SK-N-SH treated with all-trans-retinoic acid at 6 μM for 48 hours (cell line): ENCODE results near the gene CD207.
"Not testable (repeated sequence)": the region's sequence is repeated elsewhere in the genome, so short reads cannot be mapped to it uniquely, and the experiment has no call there.

Source experiments
- ATAC-seq: fragments of 200-7000 bp; cut with Tn5 transposase; 3 replicates; pipeline ENCODE4 v1.9.1; 2020; ENCODE audit warnings: mild to moderate bottlenecking, moderate library complexity
- ARNTL ChIP-seq: fragments of 450-650 bp; formaldehyde crosslinking; IDR thresholded peaks from 2 replicates; pipeline ENCODE4 v1.5.0; 2020; ENCODE audit warnings: low read depth, mild to moderate bottlenecking, moderate library complexity, borderline replicate concordance
- BACH2 ChIP-seq: fragments of 250-450 bp; sonication (Bioruptor Pico); IDR thresholded peaks from 2 replicates; pipeline ENCODE4 v1.9.0; 2021; ENCODE audit warnings: mild to moderate bottlenecking, borderline replicate concordance
- GLIS3 ChIP-seq: fragments of 250-450 bp; sonication (Bioruptor Pico); IDR thresholded peaks from 2 replicates; pipeline ENCODE4 v1.5.0; 2020; ENCODE audit warnings: mild to moderate bottlenecking, moderate library complexity
- ISL1 ChIP-seq: fragments of 250-450 bp; sonication (Bioruptor Pico); IDR thresholded peaks from 2 replicates; pipeline ENCODE4 v2.1.2; 2022; ENCODE audit warnings: mild to moderate bottlenecking, moderate library complexity
- OSR1 ChIP-seq: fragments of 250-450 bp; sonication (Bioruptor Pico); IDR thresholded peaks from 2 replicates; pipeline ENCODE4 v1.8.0; 2022; ENCODE audit warnings: moderate library complexity, mild to moderate bottlenecking, inconsistent platforms
- PPARA ChIP-seq: fragments of 250-450 bp; sonication (Bioruptor Pico); IDR thresholded peaks from 2 replicates; pipeline ENCODE4 v1.5.0; 2020; ENCODE audit warnings: mild to moderate bottlenecking, borderline replicate concordance
- RARB ChIP-seq: fragments of 250-450 bp; sonication (Bioruptor Pico); IDR thresholded peaks from 2 replicates; pipeline ENCODE4 v1.8.0; 2021; ENCODE audit warnings: mild to moderate bottlenecking, moderate library complexity
- TCF4 ChIP-seq: fragments of 250-450 bp; sonication (Bioruptor Pico); IDR thresholded peaks from 2 replicates; pipeline ENCODE4 v1.8.0; 2021; ENCODE audit warnings: mild to moderate bottlenecking, moderate library complexity, borderline replicate concordance
- TOX ChIP-seq: fragments of 250-450 bp; sonication (Bioruptor Pico); IDR thresholded peaks from 2 replicates; pipeline ENCODE4 v1.8.0; 2021; ENCODE audit warnings: mild to moderate bottlenecking, moderate library complexity, borderline replicate concordance
- TSHZ2 ChIP-seq: fragments of 250-450 bp; sonication (Bioruptor Pico); IDR thresholded peaks from 2 replicates; pipeline ENCODE4 v1.5.0; 2020; ENCODE audit warnings: mild to moderate bottlenecking, moderate library complexity
- ZC3H10 ChIP-seq: fragments of 250-450 bp; sonication (Bioruptor Pico); IDR thresholded peaks from 2 replicates; pipeline ENCODE4 v1.5.1; 2021; ENCODE audit warnings: mild to moderate bottlenecking, moderate library complexity
- ZFP3 ChIP-seq: fragments of 250-450 bp; sonication (Bioruptor Pico); IDR thresholded peaks from 2 replicates; pipeline ENCODE4 v1.5.0; 2020; ENCODE audit warnings: mild to moderate bottlenecking, moderate library complexity
- ZFP30 ChIP-seq: fragments of 450-650 bp; formaldehyde crosslinking; IDR thresholded peaks from 2 replicates; pipeline ENCODE4 v1.5.0; 2022; ENCODE audit warnings: mild to moderate bottlenecking, moderate library complexity
- ZNF565 ChIP-seq: fragments of 450-650 bp; formaldehyde crosslinking; conservative IDR thresholded peaks from 2 replicates; pipeline ENCODE4 v1.5.0; 2020; ENCODE audit warnings: low read depth, mild to moderate bottlenecking, moderate library complexity
- ZNF70 ChIP-seq: fragments of 450-650 bp; formaldehyde crosslinking; IDR thresholded peaks from 2 replicates; pipeline ENCODE4 v1.5.0; 2020; ENCODE audit warnings: mild to moderate bottlenecking, moderate library complexity
- TF ChIP-seq, protein P1 (sequence below): fragments of 250-450 bp; sonication (Bioruptor Pico); IDR thresholded peaks from 2 replicates; pipeline ENCODE4 v1.5.1; 2021; ENCODE audit warnings: mild to moderate bottlenecking, moderate library complexity
- TF ChIP-seq, protein P2 (sequence below): fragments of 250-450 bp; sonication (Bioruptor Pico); IDR thresholded peaks from 2 replicates; pipeline ENCODE4 v1.8.0; 2021; ENCODE audit warnings: low read depth, mild to moderate bottlenecking, moderate library complexity, borderline replicate concordance
- TF ChIP-seq, protein P3 (sequence below): fragments of 250-450 bp; sonication (Bioruptor Pico); IDR thresholded peaks from 2 replicates; pipeline ENCODE4 v1.5.1; 2020; ENCODE audit warnings: low read depth, mild to moderate bottlenecking, moderate library complexity

Gene CD207

DNA sequence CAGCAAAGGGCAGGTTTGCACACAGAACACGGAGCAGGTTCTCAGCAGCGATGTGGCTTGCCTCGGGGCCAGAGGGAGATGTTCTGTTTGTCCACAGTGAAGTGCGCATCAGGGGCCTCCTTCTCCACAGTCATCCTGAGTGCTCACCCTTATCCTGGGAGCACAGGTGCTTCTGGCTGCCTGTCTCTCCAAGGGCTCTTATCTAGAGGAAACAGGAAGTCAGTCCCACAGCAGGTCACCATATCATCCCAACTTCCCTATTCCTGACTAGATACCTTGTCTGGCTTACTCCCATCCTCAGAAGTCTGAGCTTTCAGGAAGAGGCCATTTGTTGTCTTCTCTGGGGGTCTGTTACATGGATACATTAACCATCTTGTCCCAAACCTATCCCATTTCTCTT lies at the start of gene CD207:
Gene CD207 (minus strand): TSS at position 174 of the 400 bp plus-strand sequence. CDS start 40 bp downstream, at position 134.
- no peak for ATAC-seq
- no peak for TF ChIP-seq PPARA (CRISPR knock-in tag)
- TF ChIP-seq RARB (CRISPR knock-in tag) = no peak
- TF ChIP-seq ISL1 (CRISPR knock-in tag) = no peak
- no peak for TF ChIP-seq ZNF565 (CRISPR knock-in tag)
- no peak for TF ChIP-seq ZFP30 (CRISPR knock-in tag)

DNA sequence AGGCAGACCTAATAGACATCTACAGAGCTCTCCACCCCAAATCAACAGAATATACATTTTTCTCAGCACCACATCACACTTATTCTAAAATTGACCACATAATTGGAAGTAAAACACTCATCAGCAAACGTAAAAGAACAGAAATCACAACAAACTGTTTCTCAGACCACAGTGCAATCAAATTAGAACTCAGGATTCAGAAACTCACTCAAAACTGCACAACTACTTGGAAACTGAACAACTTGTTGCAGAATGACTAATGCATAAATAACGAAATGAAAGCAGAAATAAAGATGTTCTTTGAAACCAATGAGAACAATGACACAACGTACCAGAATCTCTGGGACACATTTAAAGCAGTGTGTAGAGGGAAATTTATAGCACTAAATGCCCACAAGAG lies 42.9 kb upstream of the CD207 start:
- ATAC-seq = not testable (repeated sequence)

DNA sequence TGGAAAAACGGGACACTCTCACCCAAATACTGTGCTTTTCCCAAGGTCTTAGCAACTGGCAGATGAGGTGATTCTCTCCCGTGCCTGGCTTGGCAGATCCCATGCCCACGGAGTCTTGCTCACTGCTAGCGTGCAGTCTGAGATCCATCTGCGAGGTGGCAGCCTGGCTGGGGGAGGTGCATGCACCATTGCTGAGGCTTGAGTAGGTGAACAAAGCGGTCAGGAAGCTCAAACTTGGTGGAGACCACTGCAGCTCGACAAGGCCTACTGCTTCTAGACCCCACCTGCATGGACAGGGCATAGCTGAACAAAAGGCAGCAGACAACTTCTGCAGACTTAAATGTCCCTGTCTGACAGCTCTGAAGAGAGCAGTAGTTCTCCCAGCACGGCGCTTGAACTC lies 40.5 kb upstream of the CD207 start:
- not testable (repeated sequence) for ATAC-seq

DNA sequence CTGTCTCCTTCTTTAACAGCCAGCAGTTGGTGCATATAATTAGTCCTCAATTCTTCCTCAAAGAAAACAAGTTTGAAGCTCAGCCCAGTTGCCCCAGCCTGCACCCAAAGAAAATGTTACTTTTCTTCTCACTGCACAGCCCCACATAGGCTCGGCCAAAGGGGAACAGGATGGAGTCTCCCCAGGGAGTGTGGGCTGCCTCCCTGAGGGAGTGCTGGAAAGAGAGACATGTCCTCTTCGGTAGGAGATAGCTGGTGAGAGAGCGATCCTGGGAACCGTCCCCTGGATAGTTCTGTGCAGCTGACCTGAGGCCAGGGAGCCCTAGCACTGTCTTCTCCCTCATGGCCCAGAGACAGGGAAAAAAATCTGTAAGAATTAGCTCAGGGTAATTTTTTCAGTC lies 37.9 kb upstream of the CD207 start:
- ATAC-seq = no peak
- no peak for TF ChIP-seq RARB (CRISPR knock-in tag)
- TF ChIP-seq TSHZ2 (CRISPR knock-in tag) = no peak
- no peak for TF ChIP-seq TOX (CRISPR knock-in tag)
- TF ChIP-seq, protein P1, sequence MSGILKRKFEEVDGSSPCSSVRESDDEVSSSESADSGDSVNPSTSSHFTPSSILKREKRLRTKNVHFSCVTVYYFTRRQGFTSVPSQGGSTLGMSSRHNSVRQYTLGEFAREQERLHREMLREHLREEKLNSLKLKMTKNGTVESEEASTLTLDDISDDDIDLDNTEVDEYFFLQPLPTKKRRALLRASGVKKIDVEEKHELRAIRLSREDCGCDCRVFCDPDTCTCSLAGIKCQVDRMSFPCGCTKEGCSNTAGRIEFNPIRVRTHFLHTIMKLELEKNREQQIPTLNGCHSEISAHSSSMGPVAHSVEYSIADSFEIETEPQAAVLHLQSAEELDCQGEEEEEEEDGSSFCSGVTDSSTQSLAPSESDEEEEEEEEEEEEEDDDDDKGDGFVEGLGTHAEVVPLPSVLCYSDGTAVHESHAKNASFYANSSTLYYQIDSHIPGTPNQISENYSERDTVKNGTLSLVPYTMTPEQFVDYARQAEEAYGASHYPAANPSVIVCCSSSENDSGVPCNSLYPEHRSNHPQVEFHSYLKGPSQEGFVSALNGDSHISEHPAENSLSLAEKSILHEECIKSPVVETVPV (CRISPR knock-in tag) = no peak
- no peak for TF ChIP-seq PPARA (CRISPR knock-in tag)
- no peak for TF ChIP-seq ARNTL (CRISPR knock-in tag)
- TF ChIP-seq OSR1 (CRISPR knock-in tag) = no peak
- TF ChIP-seq, protein P2, sequence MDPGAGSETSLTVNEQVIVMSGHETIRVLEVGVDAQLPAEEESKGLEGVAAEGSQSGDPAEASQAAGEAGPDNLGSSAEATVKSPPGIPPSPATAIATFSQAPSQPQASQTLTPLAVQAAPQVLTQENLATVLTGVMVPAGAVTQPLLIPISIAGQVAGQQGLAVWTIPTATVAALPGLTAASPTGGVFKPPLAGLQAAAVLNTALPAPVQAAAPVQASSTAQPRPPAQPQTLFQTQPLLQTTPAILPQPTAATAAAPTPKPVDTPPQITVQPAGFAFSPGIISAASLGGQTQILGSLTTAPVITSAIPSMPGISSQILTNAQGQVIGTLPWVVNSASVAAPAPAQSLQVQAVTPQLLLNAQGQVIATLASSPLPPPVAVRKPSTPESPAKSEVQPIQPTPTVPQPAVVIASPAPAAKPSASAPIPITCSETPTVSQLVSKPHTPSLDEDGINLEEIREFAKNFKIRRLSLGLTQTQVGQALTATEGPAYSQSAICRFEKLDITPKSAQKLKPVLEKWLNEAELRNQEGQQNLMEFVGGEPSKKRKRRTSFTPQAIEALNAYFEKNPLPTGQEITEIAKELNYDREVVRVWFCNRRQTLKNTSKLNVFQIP (CRISPR knock-in tag) = no peak
- TF ChIP-seq ZNF70 = no peak
- TF ChIP-seq ZFP30 (CRISPR knock-in tag) = no peak
- no peak for TF ChIP-seq BACH2 (CRISPR knock-in tag)
- TF ChIP-seq ZC3H10 (CRISPR knock-in tag) = no peak
- no peak for TF ChIP-seq TCF4 (CRISPR knock-in tag)
- TF ChIP-seq, protein P3, sequence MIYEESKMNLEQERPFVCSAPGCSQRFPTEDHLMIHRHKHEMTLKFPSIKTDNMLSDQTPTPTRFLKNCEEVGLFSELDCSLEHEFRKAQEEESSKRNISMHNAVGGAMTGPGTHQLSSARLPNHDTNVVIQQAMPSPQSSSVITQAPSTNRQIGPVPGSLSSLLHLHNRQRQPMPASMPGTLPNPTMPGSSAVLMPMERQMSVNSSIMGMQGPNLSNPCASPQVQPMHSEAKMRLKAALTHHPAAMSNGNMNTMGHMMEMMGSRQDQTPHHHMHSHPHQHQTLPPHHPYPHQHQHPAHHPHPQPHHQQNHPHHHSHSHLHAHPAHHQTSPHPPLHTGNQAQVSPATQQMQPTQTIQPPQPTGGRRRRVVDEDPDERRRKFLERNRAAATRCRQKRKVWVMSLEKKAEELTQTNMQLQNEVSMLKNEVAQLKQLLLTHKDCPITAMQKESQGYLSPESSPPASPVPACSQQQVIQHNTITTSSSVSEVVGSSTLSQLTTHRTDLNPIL (CRISPR knock-in tag) = no peak
- no peak for TF ChIP-seq ZNF565 (CRISPR knock-in tag)
- TF ChIP-seq GLIS3 = no peak

GRCh38 chr2:70871398-70872211 lies 36.0 kb upstream of the CD207 start:
- TF ChIP-seq ZFP3 (CRISPR knock-in tag) (peak; percentile 65), RARB (CRISPR knock-in tag) (no peak)
- ATAC-seq = peak; percentile 99
